ENCODE data around the gene DZIP1. TPM values are rescaled to one million over a fixed set of nuclear protein-coding genes. Genes with fewer than 3 reads are reported as not detected.

DZIP1 gene
- total and polyA plus RNA-seq, 12 donors: 2.0 to 7.0 (median 3.6) TPM

GRCh38 chr13:95620825-95621498 is 23.5 kb downstream of the DZIP1 start:
- H3K9me3 ChIP-seq: no peaks in the 10 kb centered on the region
- DNase-seq: peak in 1 of 2 donors; percentile 17
- intact Hi-C loops (cut with DNase I): loop anchor here in 7 of 10 donors (5.0 to 10.0 kb wide), 4 partner anchors 41 to 214 kb away; no protein-coding TSS in a partner anchor
- peak overlapping the region in 3 of 10 donors; percentile 23 to 58 (median 36) for H3K27ac ChIP-seq
- WGBS, 2 donors: 50 to 55% methylated on average over 10 of the region's 10 CpGs
- H3K4me3 ChIP-seq: no peak overlapping the region
- H3K27me3 ChIP-seq: no peaks in the 10 kb centered on the region
- peaks cover 0 to 57% (median 0%) of the 10 kb centered on the region in 9 donors for H3K36me3 ChIP-seq
- H3K4me1 ChIP-seq: peaks cover 0 to 12% (median 6%) of the 10 kb centered on the region in 9 donors
- ATAC-seq: peak in 7 of 8 donors; percentile 25 to 78 (median 65)
- no peak for TF ChIP-seq CTCF (IDR thresholded peaks at IDR 0.05)

- H3K9me3 ChIP-seq: no peaks in the 10 kb centered on the region
- peaks cover 0 to 12% (median 6%) of the 10 kb centered on the region in 9 donors for H3K4me1 ChIP-seq
- intact Hi-C loops (cut with DNase I): loop anchor here in 7 of 10 donors (5.0 to 10.0 kb wide), 4 partner anchors 42 to 215 kb away; no protein-coding TSS in a partner anchor
- H3K36me3 ChIP-seq: peaks cover 0 to 62% (median 0%) of the 10 kb centered on the region in 9 donors
- H3K27me3 ChIP-seq: no peaks in the 10 kb centered on the region
- H3K27ac ChIP-seq: peak overlapping the region in 1 of 10 donors; percentile 23
- no peak overlapping the region for H3K4me3 ChIP-seq
- no peak for TF ChIP-seq CTCF (IDR thresholded peaks at IDR 0.05)
- ATAC-seq: no peak
- WGBS, 2 donors: 72 to 75% methylated on average over 2 of the region's 2 CpGs
- no peak for DNase-seq
Observed at GRCh38 chr13:95620030-95620824, 24.3 kb downstream of the DZIP1 start.

GRCh38 chr13:95615539-95615938 is 29.0 kb downstream of the DZIP1 start:
- no peak overlapping the region for H3K4me3 ChIP-seq
- H3K36me3 ChIP-seq: peaks cover 0 to 70% (median 0%) of the 10 kb centered on the region in 9 donors
- DNase-seq (no peak), ATAC-seq (no peak)
- peaks cover 0 to 4% (median under 1%) of the 10 kb centered on the region in 9 donors for H3K4me1 ChIP-seq
- H3K27me3 ChIP-seq: no peaks in the 10 kb centered on the region
- H3K9me3 ChIP-seq: no peaks in the 10 kb centered on the region
- 92 to 94% methylated on average over 3 of the region's 3 CpGs for WGBS, 2 donors
- no peak for TF ChIP-seq CTCF (IDR thresholded peaks at IDR 0.05)
- no peak overlapping the region for H3K27ac ChIP-seq
- intact Hi-C loops (cut with DNase I): no loop called here

GRCh38 chr13:95614641-95615245 is 29.8 kb downstream of the DZIP1 start:
- 92 to 93% methylated on average over 7 of the region's 7 CpGs for WGBS, 2 donors
- no peak overlapping the region for H3K27ac ChIP-seq
- H3K9me3 ChIP-seq: no peaks in the 10 kb centered on the region
- intact Hi-C loops (cut with DNase I): no loop called here
- no peaks in the 10 kb centered on the region for H3K4me1 ChIP-seq
- ATAC-seq (no peak), DNase-seq (no peak)
- peaks cover 0 to 65% (median 0%) of the 10 kb centered on the region in 9 donors for H3K36me3 ChIP-seq
- H3K27me3 ChIP-seq: no peaks in the 10 kb centered on the region
- H3K4me3 ChIP-seq: no peak overlapping the region
- no peak for TF ChIP-seq CTCF (IDR thresholded peaks at IDR 0.05)

Measured in heart right ventricle (tissue), 16 donors.